T follicular helper cell (primary cell): ENCODE measurements around the gene ATP13A2.
"Not testable (repeated sequence)": the region's sequence is repeated elsewhere in the genome, so short reads cannot be mapped to it uniquely, and the experiment has no call there.

Experiments used
- DNase-seq: peaks from one replicate; pipeline ENCODE4 v3.0.0-alpha.2; 2020; ENCODE audit warnings: low read depth

ATP13A2 gene

GRCh38 chr1:16961297-16962133 is 50.2 kb downstream of the ATP13A2 start:
- no peak for DNase-seq

- DNase-seq, result peak; percentile 67
Observed at GRCh38 chr1:16960560-16961296, 51.0 kb downstream of the ATP13A2 start.

GRCh38 chr1:16958475-16958874 is 53.3 kb downstream of the ATP13A2 start:
- DNase-seq, result no peak

GRCh38 chr1:16957731-16958130 is 54.0 kb downstream of the ATP13A2 start:
- no peak for DNase-seq

- no peak for DNase-seq
Observed at GRCh38 chr1:16956775-16957174, 55.0 kb downstream of the ATP13A2 start.

GRCh38 chr1:16955186-16955585 is 56.5 kb downstream of the ATP13A2 start:
- DNase-seq, result no peak

- DNase-seq, result no peak
Observed at GRCh38 chr1:16954579-16954978, 57.1 kb downstream of the ATP13A2 start.

- not testable (repeated sequence) for DNase-seq
Observed at GRCh38 chr1:16952376-16952775, 59.4 kb downstream of the ATP13A2 start.

- not testable (repeated sequence) for DNase-seq
Observed at GRCh38 chr1:16949026-16949425, 62.7 kb downstream of the ATP13A2 start.

GRCh38 chr1:16948282-16948891 is 63.3 kb downstream of the ATP13A2 start:
- DNase-seq, result not testable (repeated sequence)

- no peak for DNase-seq
Observed at GRCh38 chr1:16946646-16947045, 65.1 kb downstream of the ATP13A2 start.

GRCh38 chr1:16946185-16946584 is 65.5 kb downstream of the ATP13A2 start:
- not testable (repeated sequence) for DNase-seq

- not testable (repeated sequence) for DNase-seq
Observed at GRCh38 chr1:16945512-16945911, 66.2 kb downstream of the ATP13A2 start.

- DNase-seq, result no peak
Observed at GRCh38 chr1:16944038-16944437, 67.7 kb downstream of the ATP13A2 start.

GRCh38 chr1:16939386-16940180 is 72.1 kb downstream of the ATP13A2 start:
- DNase-seq, result not testable (repeated sequence)

- DNase-seq, result no peak
Observed at GRCh38 chr1:16938351-16939321, 73.1 kb downstream of the ATP13A2 start.

GRCh38 chr1:16936580-16936979 is 75.1 kb downstream of the ATP13A2 start:
- DNase-seq, result not testable (repeated sequence)
